Femur (tissue), 1 donor: ENCODE measurements around the gene RASGRP1.

Experiments
- DNase-seq: peaks from one replicate; pipeline ENCODE4 v3.0.0-alpha.2; 2017

RASGRP1 gene

DNA sequence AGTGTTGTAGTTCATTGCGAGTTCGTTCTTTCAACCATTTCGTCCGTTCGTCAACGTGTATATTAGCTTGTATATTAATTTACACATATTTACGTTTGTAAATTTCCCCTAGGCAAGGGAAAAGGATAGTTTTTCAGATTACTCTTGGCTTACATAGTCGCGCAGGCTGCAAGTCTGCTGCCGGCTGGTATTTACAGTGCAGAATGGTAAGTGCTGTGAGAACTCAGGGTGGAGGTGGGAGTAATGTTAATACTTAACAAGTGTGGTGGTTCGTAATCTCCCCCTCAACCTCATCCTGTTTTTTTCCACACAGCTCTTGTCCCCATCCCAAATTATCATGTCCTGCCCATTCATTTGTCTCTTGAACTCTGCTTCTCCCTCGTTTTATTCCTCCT is 109.9 kb downstream of the RASGRP1 start:
- DNase-seq = no peak

DNA sequence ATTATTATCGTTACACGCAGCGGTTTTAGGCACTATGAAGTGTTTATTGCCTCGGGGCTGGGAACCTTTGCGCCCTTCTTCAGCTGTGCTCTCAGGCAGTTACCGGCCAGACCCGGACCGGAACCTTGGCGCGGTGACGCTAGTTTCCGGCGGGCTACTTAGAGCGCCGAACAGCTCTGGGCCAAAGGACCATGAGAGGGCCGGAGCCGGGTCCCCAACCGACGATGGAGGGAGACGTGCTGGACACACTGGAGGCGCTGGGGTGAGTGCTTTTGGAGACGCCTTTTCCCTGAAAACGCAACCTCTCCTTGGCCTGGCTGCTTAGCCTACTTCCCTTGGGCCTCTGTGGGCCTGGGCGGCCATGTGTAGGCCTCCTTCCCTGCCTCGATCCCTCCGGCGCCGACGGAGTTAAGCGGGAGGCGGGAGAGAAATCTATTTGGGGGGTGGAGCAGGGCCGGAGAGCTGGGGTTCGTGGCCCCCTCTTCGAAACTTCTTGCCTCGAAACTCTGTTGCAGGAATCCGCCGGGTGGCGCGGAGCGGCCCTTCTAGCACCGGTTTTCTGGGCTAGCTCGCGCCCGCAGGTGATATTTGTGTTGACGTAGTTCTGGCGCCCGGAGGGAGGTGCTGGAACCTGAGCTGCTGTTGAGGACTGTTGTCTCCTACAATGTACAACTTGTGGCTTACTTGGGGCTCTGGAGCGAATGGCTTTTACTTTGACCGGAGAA is 110.5 kb downstream of the RASGRP1 start, which contains the start of gene FAM98B:
Gene FAM98B (plus strand): TSS at position 157 of the 725 bp plus-strand sequence. CDS start 35 bp downstream, at position 192.
- peak; percentile 94 for DNase-seq

DNA sequence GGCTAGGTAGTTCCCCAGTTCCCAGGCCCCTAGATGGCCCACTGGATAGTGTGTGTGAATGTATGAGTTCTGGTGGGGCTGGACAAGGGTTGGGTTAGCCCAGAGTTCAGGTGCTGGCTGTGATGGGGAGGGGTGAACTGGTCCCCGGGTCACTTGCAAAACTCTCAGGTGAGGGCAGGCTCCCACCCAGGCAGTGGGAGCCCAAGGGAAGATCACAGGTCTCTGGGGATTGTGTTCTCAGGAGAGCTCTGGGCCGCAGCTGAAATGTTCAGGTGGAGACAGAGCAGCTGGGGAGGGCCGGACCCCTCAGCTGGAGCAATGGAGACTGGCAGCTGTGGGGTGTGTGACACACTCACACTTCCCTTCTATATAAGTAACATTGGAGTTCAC is 123.5 kb downstream of the RASGRP1 start:
- DNase-seq = no peak

DNA sequence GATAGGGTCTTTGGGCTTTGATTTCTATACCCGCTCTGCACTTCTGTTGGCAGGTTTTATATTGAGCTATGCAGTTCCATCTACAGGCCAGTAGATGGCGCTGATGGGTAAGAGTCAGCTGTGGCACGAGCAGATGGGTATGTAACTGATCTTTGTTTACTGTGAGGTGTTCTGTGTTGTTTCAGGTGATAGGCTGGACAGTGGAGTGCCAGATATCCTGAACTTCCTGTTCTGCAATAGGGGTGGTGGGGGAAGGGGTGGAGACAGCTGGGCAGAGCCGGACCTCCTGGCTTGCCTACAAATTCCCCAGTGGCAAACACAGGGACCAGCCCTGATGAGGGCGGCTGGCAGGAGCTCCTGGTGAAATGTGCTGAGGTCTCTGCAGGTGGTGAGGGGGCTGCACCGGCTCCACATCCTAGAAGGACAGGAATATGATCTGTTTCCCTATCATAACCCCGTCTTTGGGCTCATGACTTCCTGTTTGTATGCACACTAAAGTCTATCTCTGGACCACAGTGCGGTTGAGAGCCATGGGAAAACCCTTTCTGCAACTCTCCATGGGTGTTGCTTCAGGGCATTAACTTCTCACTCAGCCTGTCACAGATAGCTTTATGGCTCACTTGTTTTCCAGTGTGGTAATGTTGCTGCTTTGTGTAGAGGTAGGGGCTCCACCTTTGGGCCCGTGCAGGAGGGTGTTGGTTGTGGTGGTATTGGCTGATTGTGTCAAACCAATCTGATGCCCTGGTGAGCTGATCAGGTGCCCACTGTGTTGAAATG is 124.1 kb downstream of the RASGRP1 start:
- peak; percentile 44 for DNase-seq
